GM19043 (cell line): ENCODE results near the gene PLA2R1.

Source experiments
- ATAC-seq: cut with Tn5 transposase; IDR thresholded peaks from one replicate; pipeline ENCODE4 v1.9.1; 2021; ENCODE audit warnings: low read depth; ENCODE audit not compliant: unreplicated experiment

PLA2R1 gene

DNA sequence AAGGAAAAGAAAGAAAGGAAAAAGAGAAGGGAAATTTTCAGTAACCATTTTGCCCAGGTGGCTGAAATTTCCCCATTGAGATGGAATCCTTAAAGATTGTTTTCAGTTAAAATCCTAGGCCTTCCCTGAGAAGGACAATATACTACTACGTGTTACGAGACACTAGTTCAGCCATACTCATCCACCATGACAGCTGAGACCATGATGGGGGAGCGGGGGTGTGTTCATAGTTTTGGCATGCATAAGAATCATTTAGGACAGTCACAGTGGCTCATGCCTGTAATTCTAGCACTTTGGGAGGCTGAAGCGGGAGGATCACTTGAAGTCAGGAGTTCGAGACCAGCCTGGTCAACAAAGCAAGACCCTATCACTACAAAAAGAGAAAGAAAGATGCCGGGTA lies 28.0 kb downstream of the PLA2R1 start:
- no peak for ATAC-seq

DNA sequence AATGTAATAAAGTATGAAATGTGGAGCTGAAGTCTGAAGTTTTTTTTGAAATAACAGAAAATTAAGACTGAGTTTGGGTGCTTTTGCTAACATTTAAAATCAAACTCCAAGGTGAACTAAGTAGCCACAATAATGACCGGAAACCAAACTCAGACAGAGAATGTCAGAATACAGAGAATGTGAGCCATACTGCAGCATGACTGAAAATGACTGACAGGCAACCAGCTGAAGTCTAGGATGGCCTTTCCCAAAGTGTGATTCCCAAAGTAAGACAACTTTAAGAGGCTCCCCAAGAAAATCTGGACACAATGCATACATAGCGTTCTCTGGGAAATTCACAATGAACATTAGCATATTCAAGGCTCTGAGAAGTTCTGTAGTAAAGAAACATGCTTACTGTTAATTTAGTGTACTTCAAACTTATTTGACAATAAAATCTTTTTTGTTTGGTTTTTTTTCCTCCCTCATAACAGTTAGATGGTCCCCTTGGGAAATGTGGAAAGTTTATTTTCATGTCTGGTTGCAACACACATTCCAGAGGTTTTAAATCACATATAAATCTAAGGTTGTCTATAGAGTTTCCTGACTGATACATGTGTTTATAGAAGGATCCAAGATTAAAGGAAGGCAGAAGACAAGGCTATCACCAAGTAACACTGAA lies 28.6 kb downstream of the PLA2R1 start:
- no peak for ATAC-seq

DNA sequence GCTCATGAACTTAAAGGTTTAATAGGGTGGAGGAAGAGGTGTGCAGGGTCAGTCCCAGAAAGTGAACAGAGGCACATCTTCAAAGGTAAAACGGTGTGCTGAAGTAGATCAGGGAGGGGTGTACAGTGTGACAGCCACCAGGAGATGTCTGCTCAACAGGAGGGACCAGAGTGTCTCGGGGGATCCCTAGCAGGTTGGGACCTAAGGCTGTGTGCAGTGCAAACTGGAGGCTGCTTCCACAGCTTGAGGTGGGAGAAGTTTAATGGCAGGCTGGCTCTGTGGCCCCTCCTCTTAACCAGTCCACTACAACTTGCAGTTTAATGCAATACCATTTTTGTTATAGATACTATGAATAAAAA lies 33.2 kb downstream of the PLA2R1 start:
- ATAC-seq: no peak

DNA sequence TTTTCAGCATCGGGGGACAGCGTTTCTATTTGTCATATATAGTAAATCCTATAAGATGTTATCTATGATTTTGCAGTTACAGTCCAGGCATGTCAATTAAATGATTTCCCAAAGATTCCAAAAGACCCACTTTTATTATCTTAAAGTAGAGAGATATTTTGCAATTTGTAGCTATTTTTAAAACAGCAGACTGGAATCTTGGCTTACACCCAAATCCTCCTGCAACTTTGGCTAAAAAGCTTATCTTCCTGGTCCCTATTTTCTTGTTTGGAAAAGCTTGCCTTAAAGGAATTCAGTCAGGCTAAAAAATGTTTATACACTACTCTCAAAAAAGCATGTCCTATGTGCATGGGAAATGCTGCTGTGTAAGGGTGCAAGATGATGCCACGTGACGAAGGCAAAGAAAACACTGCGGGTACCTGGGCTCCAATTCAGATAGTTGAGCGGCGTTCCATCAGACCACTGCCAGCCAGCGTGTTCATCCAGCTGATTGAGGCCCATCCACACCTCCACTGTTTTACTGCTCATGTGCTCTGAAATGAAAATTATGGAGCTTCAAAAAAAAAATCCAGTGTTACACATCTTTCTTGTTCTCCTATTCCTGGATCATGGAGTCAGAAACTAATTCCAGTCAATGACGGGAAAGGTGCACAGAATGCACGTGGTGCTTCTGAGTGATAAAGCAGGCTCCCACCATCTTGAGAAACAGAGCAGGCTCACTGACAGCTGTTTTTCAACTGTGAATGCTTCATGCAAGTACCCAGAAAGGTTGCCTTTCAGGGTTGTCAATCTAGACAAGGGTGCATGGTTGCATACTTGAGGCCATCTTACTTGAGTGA lies 33.8 kb downstream of the PLA2R1 start:
- ATAC-seq: no peak

DNA sequence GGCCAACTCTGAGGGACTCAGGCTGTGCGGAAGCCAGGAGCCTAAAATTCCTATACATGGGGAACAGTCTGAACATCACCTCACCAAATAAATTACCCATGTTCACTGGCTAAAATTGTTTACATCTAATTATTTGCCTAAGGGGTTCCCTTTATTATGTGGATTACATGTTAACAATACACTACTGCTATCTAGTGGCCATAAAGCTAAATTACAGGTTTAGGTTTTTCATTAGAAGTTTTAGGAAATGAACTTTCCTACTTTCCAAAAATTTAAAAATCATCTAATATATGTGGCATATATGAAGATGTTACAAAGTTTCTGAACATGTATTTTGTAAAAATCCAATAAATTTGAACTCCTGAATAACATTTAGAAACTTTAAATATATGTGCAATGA lies 40.3 kb downstream of the PLA2R1 start:
- no peak for ATAC-seq

DNA sequence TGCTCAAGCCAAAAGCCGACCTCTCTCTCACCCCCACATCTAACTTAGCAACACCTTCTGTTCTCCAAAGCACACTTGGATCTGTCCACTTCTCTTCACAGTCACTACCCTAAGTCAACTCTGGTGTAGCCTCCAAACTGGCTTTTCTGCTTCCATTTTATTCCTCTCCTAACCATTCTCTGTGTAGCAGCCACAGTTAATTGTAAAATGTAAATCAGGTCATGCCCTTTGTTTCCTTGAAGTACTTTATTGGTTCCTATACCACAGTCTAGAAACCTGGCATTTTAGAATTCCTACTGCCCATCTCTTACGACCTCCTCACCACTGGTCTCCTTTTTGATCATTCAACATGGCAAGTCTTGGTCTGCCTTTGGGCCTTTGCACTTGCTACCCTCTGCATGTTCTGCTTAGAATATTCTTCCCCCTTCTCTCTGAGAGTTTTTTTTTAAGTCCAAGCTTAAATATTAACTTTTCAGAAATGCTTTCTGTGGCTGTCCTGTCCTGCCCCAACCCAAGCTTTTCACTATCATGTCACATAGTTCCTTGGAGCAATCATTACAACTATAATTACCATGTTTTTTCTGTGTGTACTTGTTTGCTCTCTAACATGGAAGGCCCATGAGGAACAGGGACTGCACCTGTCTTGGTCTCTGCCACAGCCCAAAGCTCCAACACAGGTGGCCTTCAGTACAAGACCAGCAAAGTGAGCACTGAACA lies 42.9 kb downstream of the PLA2R1 start:
- no peak for ATAC-seq

DNA sequence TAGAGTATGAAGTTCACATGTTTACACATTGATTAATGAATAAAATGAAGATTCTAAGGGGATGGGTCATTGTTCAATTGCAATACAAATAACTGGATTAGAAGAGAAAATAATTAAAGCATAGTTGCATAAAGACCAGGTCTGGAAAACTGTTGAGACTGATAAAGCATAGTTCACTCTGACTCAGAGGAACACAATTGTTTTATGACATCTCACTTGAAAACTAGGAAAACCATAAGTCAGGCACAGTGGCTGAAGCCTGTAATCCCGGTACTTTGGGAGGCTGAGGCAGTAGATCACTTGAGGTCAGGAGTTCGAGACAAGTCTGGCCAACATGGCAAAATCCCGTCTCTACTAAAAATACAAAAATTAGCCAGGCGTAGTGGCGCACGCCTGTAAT lies 46.7 kb downstream of the PLA2R1 start:
- ATAC-seq: no peak

DNA sequence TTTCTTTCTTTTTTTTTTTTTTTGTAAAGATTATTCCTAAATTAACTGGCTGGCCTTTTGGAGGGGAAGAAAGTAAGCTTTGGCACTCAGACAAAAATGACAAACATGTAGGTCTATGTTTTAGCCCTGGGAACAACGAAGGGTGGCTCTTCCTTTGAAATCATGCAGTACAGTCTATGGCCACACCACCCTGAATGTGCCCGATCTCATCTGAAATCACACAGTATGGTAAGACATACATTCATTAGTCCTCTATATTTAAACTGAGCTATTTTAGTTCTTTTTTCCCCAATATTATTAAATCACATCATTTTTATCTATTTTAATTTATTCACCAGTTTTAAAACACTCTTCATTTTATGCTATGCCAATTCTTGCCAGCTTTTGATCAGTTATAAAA lies 48.2 kb downstream of the PLA2R1 start:
- no peak for ATAC-seq

DNA sequence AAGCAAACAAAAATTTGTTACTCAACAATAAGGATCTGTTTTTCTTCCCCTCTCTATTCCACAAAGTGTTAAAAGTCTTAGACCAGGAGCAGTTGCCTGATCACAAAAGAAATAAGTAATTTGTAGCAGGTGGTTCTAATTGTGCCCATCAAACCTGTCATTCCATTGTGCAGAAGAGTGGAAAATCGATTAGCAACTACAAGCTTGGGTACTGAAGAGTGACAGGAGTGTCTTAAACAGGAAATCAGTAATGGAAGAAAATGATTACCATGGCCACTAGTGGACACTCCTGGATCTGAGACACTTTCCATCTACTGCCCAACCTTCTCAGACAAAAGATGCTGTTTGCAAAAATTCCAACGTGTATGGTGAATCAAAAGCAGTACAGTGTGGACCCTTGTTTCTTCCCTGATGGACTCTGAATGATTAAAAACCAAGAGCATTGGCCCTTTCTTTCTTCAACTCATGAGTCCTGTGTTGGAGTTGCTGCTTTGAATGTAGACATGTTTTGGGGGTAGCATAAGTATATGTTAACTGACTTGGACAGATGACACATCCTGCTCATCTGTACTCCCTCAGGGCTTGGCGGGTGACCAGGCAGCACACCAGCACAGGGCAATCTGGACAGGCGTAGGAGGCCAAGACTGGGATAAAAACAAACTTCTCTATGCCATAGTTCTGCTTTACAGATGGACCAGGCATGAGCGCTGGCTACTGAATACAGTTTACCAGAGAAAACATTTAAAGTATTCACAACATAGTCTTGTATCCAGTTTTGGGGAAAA lies 51.9 kb downstream of the PLA2R1 start:
- no peak for ATAC-seq

DNA sequence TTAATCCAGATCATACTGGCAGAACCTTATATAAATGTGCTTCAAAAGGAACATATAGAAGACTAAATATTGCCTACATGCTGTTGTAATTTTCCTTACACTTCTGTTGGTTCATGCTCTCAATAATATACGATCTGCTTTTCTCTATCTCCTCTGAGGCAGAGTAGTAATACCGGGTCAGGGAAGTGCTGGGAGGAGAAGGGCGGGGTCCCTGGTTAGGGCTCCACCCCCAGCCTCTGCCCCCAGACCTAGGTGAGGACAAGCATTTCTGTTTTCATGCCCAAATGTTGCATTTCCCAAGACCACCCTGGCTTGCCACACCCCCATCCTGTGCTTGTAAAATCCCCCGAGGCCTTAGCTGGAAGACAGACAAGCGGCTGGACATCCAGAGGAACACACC lies 55.3 kb downstream of the PLA2R1 start:
- no peak for ATAC-seq

DNA sequence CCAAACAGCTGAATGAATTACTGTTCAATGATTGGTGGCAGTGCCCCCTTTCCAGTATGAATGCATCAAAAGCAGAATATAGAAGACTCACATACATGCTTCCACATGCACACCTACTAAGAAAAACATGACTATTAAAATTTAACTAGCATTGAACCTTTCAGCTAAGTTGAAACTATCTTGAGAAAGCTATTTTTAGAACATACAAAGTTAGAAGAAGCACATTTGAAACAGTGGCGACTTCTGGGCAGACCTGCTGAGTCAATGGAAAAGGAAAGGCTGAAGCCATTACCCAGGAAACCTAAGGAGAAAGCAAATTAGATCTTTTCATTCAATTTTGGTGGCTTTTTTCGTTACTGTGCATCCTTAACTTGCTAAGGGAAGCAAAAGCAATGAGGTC lies 55.9 kb downstream of the PLA2R1 start:
- ATAC-seq: peak; percentile 79

DNA sequence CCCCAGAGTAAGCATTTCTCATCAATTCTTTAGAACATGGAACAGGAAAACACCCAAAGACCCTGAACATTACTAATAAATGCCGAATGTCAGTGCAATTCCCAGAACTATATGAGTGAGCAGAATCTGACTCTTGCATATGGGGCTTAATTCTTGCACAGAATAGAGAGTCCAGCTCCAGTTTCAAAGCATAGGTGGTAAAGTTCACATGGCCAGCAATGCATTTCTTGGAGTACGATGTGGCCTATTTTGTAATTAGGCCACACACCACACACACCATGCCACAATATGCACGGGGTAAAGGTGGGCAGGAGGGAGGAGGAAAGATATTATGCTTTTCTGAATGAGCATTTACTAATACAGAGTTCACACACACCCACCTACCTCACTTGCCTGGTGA lies 56.5 kb downstream of the PLA2R1 start:
- no peak for ATAC-seq

DNA sequence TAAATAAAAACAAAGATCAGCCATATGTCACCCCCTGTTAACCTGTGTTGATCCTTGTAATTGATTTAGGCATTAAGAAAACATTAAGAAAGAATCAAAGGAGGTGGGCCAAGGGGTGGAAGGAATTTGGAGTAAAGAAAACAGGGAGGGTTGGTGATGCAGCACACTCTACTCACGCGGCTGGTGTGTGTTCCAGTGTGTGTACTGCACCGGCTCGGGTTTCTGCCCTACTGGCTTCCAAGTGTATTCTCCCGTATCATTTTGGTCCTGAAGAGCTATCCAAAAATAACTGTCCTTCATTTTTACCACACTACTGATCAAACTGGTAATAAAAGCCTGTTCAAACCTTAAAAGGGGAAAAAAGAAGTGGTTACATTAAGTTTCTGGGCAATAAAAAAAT lies 56.9 kb downstream of the PLA2R1 start:
- ATAC-seq: no peak

DNA sequence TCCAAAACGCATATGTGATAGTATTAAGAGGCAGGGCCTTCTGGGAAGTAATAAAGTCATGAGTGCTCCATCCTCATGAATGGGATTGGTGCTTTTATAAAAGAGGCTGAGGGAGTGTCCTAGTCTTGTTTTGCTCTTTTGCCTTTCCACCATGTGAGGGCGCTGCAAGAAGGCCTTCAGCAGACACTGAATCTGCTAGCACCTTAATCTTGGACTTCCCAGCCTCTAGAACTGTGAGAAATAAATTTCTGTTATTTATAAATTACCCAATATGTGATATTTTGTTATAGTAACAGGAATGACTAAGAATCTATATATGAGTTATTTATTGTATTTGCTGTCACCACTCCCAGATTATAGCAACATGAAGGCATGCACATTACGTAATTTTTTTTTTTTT lies 63.5 kb downstream of the PLA2R1 start:
- no peak for ATAC-seq

DNA sequence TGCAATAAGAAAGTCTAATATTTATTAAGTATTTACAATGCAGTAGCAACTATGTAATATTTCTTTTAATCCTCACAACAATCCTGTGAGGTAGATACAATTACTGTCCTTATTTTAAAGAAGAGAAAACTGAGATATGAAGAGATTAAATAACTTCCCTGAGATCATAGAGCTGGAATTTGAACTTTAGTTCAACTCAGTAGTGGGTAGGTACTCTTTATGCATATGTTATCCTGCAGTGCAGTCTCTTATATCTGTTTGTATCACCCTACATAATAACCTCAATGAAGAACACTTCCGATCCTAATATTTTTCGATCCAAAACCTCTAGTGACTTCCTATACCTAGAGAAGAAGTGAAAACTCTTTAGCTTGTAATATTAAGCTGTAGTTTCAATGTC lies 64.2 kb downstream of the PLA2R1 start:
- ATAC-seq: no peak

DNA sequence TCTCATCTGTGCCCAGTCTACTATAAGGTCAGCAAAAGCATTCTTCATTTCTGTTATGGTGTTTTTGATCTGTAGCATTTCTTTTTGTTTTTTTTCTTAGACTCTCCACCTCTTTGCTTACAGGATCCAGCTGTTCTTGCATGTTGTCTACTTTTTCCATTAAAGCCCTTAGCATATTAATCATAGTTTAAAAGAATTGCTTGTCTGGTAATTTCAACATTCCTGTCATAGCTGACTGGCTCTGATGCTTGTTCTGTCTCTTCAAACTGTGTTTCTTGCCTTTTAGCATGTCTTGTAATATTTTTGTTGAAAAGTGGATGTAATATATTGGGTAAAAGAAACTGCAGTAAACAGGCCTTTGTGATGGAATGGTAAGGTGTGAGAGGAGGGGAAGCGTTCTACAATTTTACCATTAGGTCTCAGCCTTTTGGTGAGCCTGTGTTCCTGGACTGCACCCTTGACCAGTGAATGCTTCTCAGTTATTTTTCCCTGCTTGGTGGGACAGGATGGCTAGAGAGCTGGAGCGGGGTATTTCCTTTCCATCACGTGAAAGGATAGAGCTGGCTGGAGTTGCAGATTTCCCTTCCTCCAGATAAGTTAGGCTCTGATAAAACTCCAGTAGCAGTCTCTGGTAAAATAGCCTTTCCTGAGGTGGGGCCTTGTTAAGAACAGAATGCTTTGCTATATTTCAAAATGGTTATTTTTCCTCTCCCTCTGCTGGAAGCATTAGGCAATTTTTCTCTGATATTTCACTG lies 65.4 kb downstream of the PLA2R1 start:
- no peak for ATAC-seq

DNA sequence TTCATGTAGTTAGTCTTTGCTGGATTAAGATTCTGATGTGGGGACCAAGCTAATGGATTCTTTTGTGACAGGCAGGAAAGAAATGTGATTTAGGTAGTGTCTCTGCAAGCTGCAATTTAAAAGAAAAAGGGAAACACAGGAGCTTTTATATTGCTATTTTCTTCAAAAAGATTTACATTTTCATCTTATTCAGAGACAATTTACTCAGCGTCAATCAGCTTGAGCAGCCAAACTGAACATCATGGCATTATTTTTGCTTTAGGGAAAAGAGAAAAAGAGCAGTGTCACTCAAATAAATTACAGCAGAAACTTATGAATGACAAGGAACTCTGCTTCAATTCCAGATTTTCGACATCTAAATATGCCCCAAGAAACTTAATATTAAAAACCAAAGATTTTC lies 67.4 kb downstream of the PLA2R1 start:
- ATAC-seq: no peak

DNA sequence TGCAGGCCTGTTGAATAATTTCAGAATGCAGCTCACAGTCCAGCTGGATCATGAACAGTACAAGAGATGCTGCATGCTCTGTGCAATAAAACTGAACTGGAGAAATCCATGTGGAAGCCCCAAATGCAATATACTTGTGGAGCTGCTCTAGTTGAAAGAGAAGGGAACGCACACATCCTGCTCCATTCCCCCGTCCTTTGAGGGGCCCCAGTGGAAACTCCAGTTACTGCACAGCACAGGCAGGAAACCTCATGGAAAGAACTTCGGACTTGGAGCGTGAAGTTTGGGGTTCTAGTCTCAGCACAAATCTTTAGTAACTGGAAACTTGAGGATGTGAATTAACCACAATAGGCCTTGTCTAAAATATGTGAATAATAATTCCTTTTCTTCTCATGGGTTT lies 73.2 kb downstream of the PLA2R1 start:
- no peak for ATAC-seq

DNA sequence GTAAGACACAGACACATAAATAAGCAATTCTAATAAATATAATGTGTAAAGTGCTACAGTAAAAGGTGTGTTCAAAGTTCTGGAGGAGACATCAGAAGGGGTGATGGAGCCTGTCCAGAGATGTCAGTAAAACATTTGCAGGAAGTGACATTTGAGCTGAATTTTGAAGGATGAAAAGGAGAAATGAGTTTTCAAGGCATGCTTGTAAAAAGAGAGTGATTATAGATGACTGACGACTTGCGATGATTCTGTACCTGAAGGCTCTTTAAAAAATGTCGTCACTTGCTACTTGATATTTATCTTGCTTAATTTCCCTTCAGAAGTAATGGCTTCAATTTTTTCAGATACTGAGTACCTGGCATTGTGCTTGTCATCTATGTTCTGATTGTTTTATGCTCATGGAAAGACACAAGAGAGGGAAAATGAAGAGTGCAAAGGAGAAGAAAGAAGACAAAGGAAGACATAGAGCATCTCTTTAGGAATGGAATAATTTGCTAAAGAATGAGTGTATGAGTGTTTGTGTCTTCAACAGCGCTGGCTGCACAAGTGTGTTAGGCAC lies 73.9 kb downstream of the PLA2R1 start:
- ATAC-seq: no peak

DNA sequence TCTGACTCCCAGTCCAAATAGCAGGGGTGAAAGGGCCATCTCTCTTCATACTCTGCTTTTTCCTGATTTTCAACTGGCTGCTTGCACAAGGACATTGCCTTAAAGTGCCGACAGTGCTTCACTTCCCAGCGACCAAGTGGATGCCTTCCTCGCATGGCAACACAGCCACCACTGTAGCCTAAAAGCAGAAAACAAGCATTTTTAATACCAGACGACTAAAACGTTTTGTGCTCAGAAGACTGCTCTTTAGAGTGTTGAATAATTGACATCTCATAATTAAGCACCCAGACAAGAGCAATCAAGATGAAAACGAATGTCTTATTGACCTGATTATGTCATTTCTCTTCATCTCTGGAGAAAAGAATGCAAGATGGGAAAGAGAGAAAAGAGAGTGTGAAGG lies 75.2 kb downstream of the PLA2R1 start:
- ATAC-seq: no peak
